HG03175 (cell line): ENCODE measurements around the gene S100B.

ENCODE experiments used
- ATAC-seq: cut with Tn5 transposase; IDR thresholded peaks from one replicate; pipeline ENCODE4 v1.9.1; 2021; ENCODE audit warnings: mild to moderate bottlenecking, moderate library complexity; ENCODE audit not compliant: unreplicated experiment

Gene S100B

GRCh38 chr21:46562472-46562871 is 42.4 kb downstream of the S100B start:
- ATAC-seq: no peak

GRCh38 chr21:46561445-46562090 is 43.3 kb downstream of the S100B start:
- ATAC-seq: no peak

GRCh38 chr21:46560568-46561444 is 44.1 kb downstream of the S100B start:
- ATAC-seq: no peak

- no peak for ATAC-seq
Observed at GRCh38 chr21:46559291-46559983, 45.4 kb downstream of the S100B start.

- ATAC-seq: no peak
Observed at GRCh38 chr21:46557919-46558392, 46.9 kb downstream of the S100B start.

DNA sequence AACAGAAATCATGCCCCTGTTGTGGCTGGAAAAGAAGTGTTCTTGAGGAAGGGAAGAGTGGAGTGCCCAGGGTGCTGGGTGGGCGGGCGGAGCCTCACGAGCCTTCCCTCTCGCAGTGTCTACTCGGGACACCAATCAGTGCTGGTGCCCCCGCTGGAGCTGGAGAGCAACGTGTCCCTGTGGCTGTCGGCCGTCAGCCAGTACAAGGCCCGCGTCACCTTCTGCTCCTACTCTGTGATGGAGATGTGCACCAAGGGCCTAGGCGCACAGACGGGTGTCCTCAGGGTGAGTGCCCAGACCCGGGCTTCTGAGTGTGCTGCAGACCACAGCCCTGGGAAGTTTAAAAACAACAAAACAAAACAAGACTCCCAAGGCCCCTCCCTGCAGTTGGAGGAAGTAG is 47.4 kb downstream of the S100B start:
- ATAC-seq: no peak

- ATAC-seq: no peak
Observed at GRCh38 chr21:46556802-46557201, 48.1 kb downstream of the S100B start.

- ATAC-seq: no peak
Observed at GRCh38 chr21:46555678-46556077, 49.2 kb downstream of the S100B start.

GRCh38 chr21:46555225-46555617 is 49.7 kb downstream of the S100B start:
- ATAC-seq: no peak

GRCh38 chr21:46554431-46555224 is 50.3 kb downstream of the S100B start:
- ATAC-seq: no peak

- no peak for ATAC-seq
Observed at GRCh38 chr21:46553993-46554392, 50.9 kb downstream of the S100B start.

DNA sequence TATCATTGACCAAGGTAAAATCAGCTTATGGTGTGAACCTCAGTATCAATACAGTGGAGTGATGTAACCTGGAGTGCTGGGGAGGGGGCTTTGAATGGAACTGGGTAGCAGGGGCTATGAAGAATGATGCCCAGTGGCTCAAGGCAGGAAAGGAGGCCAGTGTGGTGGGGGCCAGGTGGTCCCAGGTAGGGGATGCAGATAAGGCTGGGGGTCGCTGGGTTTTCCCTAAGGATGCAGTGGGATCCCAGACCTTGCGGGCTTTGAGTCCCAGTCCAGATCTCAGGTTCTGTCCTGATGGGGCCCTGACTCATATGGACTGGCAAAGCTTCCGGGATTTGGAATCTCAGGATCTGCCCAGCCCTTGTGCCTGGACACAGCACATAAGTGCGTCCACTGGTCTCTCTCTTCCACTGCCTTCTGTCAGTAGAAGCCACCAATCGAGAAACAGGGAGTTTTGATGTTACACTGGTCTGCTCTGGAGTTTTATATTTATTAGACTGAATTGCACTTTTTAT is 52.0 kb downstream of the S100B start:
- ATAC-seq: no peak

DNA sequence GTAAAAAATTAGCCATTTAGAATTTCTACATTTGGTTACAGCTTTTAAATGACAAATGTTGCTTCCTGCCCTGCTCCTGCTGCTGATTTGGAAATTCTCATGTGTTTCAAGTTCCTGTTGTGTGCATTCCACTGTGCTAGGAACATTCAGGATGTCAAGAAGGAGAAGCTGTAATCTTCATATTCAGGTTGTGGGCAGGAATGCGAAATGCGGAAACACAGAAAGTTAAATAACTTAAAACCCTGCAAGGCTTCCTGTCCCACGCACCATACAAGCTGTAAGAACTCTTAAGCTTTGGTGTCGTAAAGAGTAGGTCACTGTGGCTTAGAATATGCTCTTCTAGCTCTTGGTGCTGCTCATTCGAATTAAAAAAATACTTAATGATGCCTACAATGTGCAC is 52.6 kb downstream of the S100B start:
- ATAC-seq: no peak

DNA sequence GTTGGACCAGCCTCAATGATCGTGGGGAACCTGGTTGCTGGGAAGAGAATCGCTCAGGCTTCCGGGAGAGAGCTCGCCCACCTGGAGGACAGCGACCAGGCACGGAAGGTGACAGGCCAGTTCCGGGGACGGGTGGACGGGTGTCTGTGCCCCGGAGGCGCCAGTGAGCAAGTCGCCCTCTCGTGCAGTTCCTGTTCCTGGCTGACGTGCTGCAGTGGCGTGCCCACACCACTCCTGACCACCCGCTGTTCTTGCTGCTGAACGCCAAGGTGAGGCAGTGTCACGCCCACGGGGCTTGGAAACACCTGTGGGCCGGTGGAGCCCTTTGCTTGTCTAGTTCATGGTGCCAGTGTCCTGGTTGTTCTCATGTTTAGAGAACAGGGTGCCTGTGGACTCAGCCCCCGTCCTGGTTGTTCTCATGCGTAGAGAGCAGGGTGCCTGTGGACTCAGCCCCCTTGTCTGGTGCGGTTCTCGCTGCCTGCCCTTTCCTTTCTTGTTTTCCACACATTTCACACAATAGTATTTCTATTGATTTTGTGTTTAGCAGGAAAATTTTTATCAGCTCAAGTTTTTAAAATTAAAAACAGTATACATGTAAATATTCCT is 53.1 kb downstream of the S100B start:
- no peak for ATAC-seq

GRCh38 chr21:46550116-46550941 is 54.6 kb downstream of the S100B start:
- no peak for ATAC-seq

DNA sequence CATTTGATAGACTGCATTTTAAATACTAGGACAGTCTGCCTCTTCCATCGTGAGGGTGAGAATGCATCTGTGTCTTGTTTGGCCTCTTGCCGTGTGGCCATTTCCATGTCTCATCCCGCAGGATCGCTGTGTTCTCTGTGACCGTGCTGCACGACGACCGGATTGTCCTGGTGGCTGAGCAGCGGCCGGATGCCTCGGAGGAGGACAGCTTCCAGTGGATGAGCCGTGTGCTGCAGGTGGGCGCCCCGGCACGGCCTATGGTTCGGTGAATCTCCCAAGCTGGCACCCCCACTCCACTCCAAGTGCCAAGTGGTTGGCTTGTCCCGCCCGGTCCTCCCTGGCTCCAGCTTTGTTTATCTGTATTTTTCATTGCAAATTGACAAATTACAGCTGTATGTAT is 55.2 kb downstream of the S100B start:
- ATAC-seq: no peak
